Esophagus muscularis mucosa (tissue), 4 donors: Measurements from ENCODE around the gene MRPL51. TPM values are rescaled to one million over a fixed set of nuclear protein-coding genes. Genes with fewer than 3 reads are reported as not detected.

Experiments used
- DNase-seq: peaks from one replicate; pipeline ENCODE4 v3.0.0-alpha.2; 2017; ENCODE audit errors: extremely low spot score
- H3K27ac ChIP-seq, 4 donors: fragments of 200-600 bp; sonication (generic); replicated peaks in 1 of 4; 1 replicate in 3 of 4; 2 replicates in 1 of 4; pipeline ENCODE4 v1.5.1; 2016 to 2019; ENCODE audit warnings: mild to moderate bottlenecking in 1 of 4
- H3K27me3 ChIP-seq, 4 donors: fragments of 200-600 bp; sonication (generic); one replicate each; pipeline versions ENCODE4 v1.5.1 to v1.6.0; 2016 to 2019
- H3K36me3 ChIP-seq, 4 donors: fragments of 200-600 bp; sonication (generic); one replicate each; pipeline ENCODE4 v1.5.1; 2016 to 2019
- H3K4me1 ChIP-seq, 4 donors: fragments of 200-600 bp; sonication (generic); one replicate each; pipeline ENCODE4 v1.5.1; 2016 to 2019
- H3K4me3 ChIP-seq, 4 donors: fragments of 200-600 bp; sonication (generic); 1 replicate in 2 of 4; 2 replicates in 2 of 4; pipeline ENCODE4 v1.5.1; 2016 to 2019; ENCODE audit warnings: mild to moderate bottlenecking in 4 of 4, moderate library complexity in 1 of 4
- H3K9me3 ChIP-seq, 4 donors: fragments of 200-600 bp; sonication (generic); 1 replicate in 3 of 4; 2 replicates in 1 of 4; pipeline ENCODE4 v1.5.1; 2016 to 2019
- CTCF ChIP-seq, 3 experiments: fragments of 200-600 bp in 2 of 3; fragments of 450-650 bp in 1 of 3; sonication (generic) in 2 of 3; IDR thresholded peaks; one replicate each; pipeline ENCODE4 v1.5.1; 2017 to 2019; ENCODE audit warnings: antibody characterized with exemption in 3 of 3, mild to moderate bottlenecking in 2 of 3, moderate library complexity in 1 of 3
- EP300 ChIP-seq: sonication (generic); formaldehyde crosslinking; IDR thresholded peaks from one replicate; pipeline ENCODE4 v1.6.1; 2017; ENCODE audit warnings: antibody characterized with exemption
- POLR2A ChIP-seq: fragments of 450-650 bp; IDR thresholded peaks from one replicate; pipeline ENCODE4 v1.6.1; 2017; ENCODE audit warnings: antibody characterized with exemption, moderate library complexity, mild to moderate bottlenecking, low read depth
- POLR2AphosphoS5 ChIP-seq, 2 donors: sonication (generic); formaldehyde crosslinking; IDR thresholded peaks; one replicate each; pipeline ENCODE4 v1.6.1; 2017; ENCODE audit warnings: antibody characterized with exemption in 2 of 2
- WGBS: methylation state at CpG from one replicate; pipeline ENCODE4 v1.1.5; 2018; 5-methylcytosine and 5-hydroxymethylcytosine counted together
- intact Hi-C: fragments of 100-400 bp; cut with DNase I; formaldehyde crosslinking; loops from one replicate; pipeline ENCODE4 v1.15.1; 2023
- total RNA-seq, 4 donors: library from RNA; depleted of rRNA; stranded (reverse); fragments of >200 nt; gene quantifications; one replicate each; pipeline versions ENCODE4 v1.1.0 to v1.2.1, GENCODE V29; 2016

Gene MRPL51
- total RNA-seq, 4 donors from 2014 or later = 62.3 to 105 (median 81.3) TPM

GRCh38 chr12:6527711-6528110, 34.6 kb upstream of the MRPL51 start:
- TF ChIP-seq POLR2AphosphoS5 (IDR thresholded peaks at IDR 0.05) (no peak), EP300 (no peak), POLR2A (no peak), CTCF (IDR thresholded peaks at IDR 0.05) (no peak)
- Histone ChIP-seq H3K4me1 (peaks cover 10 to 17% (median 12%) of the 10 kb centered on the region in 4 donors), H3K4me3 (no peak overlapping the region), H3K27me3 (no peaks in the 10 kb centered on the region), H3K27ac (no peak overlapping the region), H3K9me3 (no peaks in the 10 kb centered on the region), H3K36me3 (peaks cover 69 to 88% (median 81%) of the 10 kb centered on the region in 4 donors)
- WGBS = 94% methylated on average over 4 of the region's 4 CpGs
- intact Hi-C loops = no loop called here
- no peak for DNase-seq

- Histone ChIP-seq H3K27ac (peak overlapping the region in 1 of 4 donors; percentile 6), H3K4me1 (peaks cover 2 to 9% (median 4%) of the 10 kb centered on the region in 4 donors), H3K9me3 (no peaks in the 10 kb centered on the region), H3K27me3 (no peaks in the 10 kb centered on the region), H3K36me3 (peaks cover 77 to 96% (median 88%) of the 10 kb centered on the region in 4 donors), H3K4me3 (no peak overlapping the region)
- intact Hi-C loops = no loop called here
- no peak for DNase-seq
- WGBS = 81% methylated on average over 19 of the region's 19 CpGs
- TF ChIP-seq EP300 = no peak
- TF ChIP-seq POLR2A = no peak
- TF ChIP-seq CTCF (IDR thresholded peaks at IDR 0.05) = no peak
- no peak for TF ChIP-seq POLR2AphosphoS5 (IDR thresholded peaks at IDR 0.05)
These were observed 33.9 kb upstream of the MRPL51 start for GRCh38 chr12:6526766-6527525.

GRCh38 chr12:6526201-6526600, 33.1 kb upstream of the MRPL51 start:
- WGBS = 91% methylated on average over 7 of the region's 7 CpGs
- intact Hi-C loops = no loop called here
- Histone ChIP-seq H3K27ac (peak overlapping the region in 1 of 4 donors; percentile 6), H3K27me3 (no peaks in the 10 kb centered on the region), H3K9me3 (no peaks in the 10 kb centered on the region), H3K36me3 (peaks cover 83 to 99% (median 95%) of the 10 kb centered on the region in 4 donors), H3K4me1 (peaks cover 0 to 4% (median 0%) of the 10 kb centered on the region in 4 donors), H3K4me3 (no peak overlapping the region)
- no peak for DNase-seq
- TF ChIP-seq CTCF (IDR thresholded peaks at IDR 0.05) (no peak), EP300 (no peak), POLR2A (no peak), POLR2AphosphoS5 (IDR thresholded peaks at IDR 0.05) (no peak)

- peaks cover 0 to 4% (median 0%) of the 10 kb centered on the region in 4 donors for H3K4me1 ChIP-seq
- no peaks in the 10 kb centered on the region for H3K9me3 ChIP-seq
- no peak overlapping the region for H3K4me3 ChIP-seq
- 98% methylated on average over 5 of the region's 5 CpGs for WGBS
- intact Hi-C loops = no loop called here
- no peak overlapping the region for H3K27ac ChIP-seq
- TF ChIP-seq POLR2A (no peak), POLR2AphosphoS5 (IDR thresholded peaks at IDR 0.05) (no peak), CTCF (IDR thresholded peaks at IDR 0.05) (no peak), EP300 (no peak)
- peaks cover 78 to 99% (median 95%) of the 10 kb centered on the region in 4 donors for H3K36me3 ChIP-seq
- no peak for DNase-seq
- H3K27me3 ChIP-seq = no peaks in the 10 kb centered on the region
These were observed 31.6 kb upstream of the MRPL51 start for GRCh38 chr12:6524648-6525047.
